ENCODE measurements around the gene NGDN.

Gene NGDN

GRCh38 chr14:23446291-23446851 is 23.1 kb upstream of the NGDN start:
- no peak for TF ChIP-seq TAF1 (IDR thresholded peaks at IDR 0.05; ENCODE audit: borderline replicate concordance, insufficient read depth, low read length)
- no peak for TF ChIP-seq POLR2AphosphoS5 (IDR thresholded peaks at IDR 0.05; ENCODE audit: low read depth, low read length)
- TF ChIP-seq FOXP2 (optimal IDR thresholded peaks at IDR 0.05; ENCODE audit: borderline replicate concordance, extremely low read depth, extremely low read length, insufficient read depth): no peak
- TF ChIP-seq REST (IDR thresholded peaks at IDR 0.05; ENCODE audit: insufficient read depth in 1 of 2, low read depth in 2 of 2, low read length in 2 of 2): no peak
- no peak for TF ChIP-seq SIN3A (IDR thresholded peaks at IDR 0.05; ENCODE audit: borderline replicate concordance, insufficient read depth, low read length)

- TF ChIP-seq SIN3A (IDR thresholded peaks at IDR 0.05; ENCODE audit: borderline replicate concordance, insufficient read depth, low read length) (no peak), TAF1 (IDR thresholded peaks at IDR 0.05; ENCODE audit: borderline replicate concordance, insufficient read depth, low read length) (no peak), FOXP2 (optimal IDR thresholded peaks at IDR 0.05; ENCODE audit: borderline replicate concordance, extremely low read depth, extremely low read length, insufficient read depth) (no peak), REST (IDR thresholded peaks at IDR 0.05; ENCODE audit: insufficient read depth in 1 of 2, low read depth in 2 of 2, low read length in 2 of 2) (no peak), POLR2AphosphoS5 (IDR thresholded peaks at IDR 0.05; ENCODE audit: low read depth, low read length) (no peak)
These were observed 21.8 kb upstream of the NGDN start for GRCh38 chr14:23447361-23448350.

GRCh38 chr14:23449314-23449713 is 20.2 kb upstream of the NGDN start:
- TF ChIP-seq FOXP2 (optimal IDR thresholded peaks at IDR 0.05; ENCODE audit: borderline replicate concordance, extremely low read depth, extremely low read length, insufficient read depth) (no peak), SIN3A (IDR thresholded peaks at IDR 0.05; ENCODE audit: borderline replicate concordance, insufficient read depth, low read length) (no peak), POLR2AphosphoS5 (IDR thresholded peaks at IDR 0.05; ENCODE audit: low read depth, low read length) (no peak), REST (IDR thresholded peaks at IDR 0.05; ENCODE audit: insufficient read depth in 1 of 2, low read depth in 2 of 2, low read length in 2 of 2) (no peak), TAF1 (IDR thresholded peaks at IDR 0.05; ENCODE audit: borderline replicate concordance, insufficient read depth, low read length) (no peak)

GRCh38 chr14:23450379-23450778 is 19.1 kb upstream of the NGDN start:
- no peak for TF ChIP-seq TAF1 (IDR thresholded peaks at IDR 0.05; ENCODE audit: borderline replicate concordance, insufficient read depth, low read length)
- no peak for TF ChIP-seq REST (IDR thresholded peaks at IDR 0.05; ENCODE audit: insufficient read depth in 1 of 2, low read depth in 2 of 2, low read length in 2 of 2)
- TF ChIP-seq FOXP2 (optimal IDR thresholded peaks at IDR 0.05; ENCODE audit: borderline replicate concordance, extremely low read depth, extremely low read length, insufficient read depth): no peak
- no peak for TF ChIP-seq SIN3A (IDR thresholded peaks at IDR 0.05; ENCODE audit: borderline replicate concordance, insufficient read depth, low read length)
- no peak for TF ChIP-seq POLR2AphosphoS5 (IDR thresholded peaks at IDR 0.05; ENCODE audit: low read depth, low read length)

Measured in PFSK-1 (cell line).